SK-N-MC (cell line): ENCODE data around the gene TTF1.

ENCODE experiments used
- EZH2 ChIP-seq: fragments of 200-600 bp; sonication (generic); IDR thresholded peaks from one replicate; pipeline ENCODE4 v1.6.1; 2017; ENCODE audit warnings: antibody characterized with exemption
- POLR2AphosphoS5 ChIP-seq: IDR thresholded peaks from 2 replicates; pipeline ENCODE4 v1.6.1; 2012; ENCODE audit warnings: mild to moderate bottlenecking, low read depth, low read length, borderline replicate concordance

GRCh38 chr9:132328580-132328979 is 78.1 kb downstream of the TTF1 start:
- no peak for TF ChIP-seq POLR2AphosphoS5
- TF ChIP-seq EZH2, result no peak
